HG02885 (cell line): Measurements from ENCODE around the gene PDE6B.

Source experiments
- ATAC-seq: cut with Tn5 transposase; IDR thresholded peaks from one replicate; pipeline ENCODE4 v1.9.1; 2021; ENCODE audit warnings: mild to moderate bottlenecking; ENCODE audit not compliant: unreplicated experiment, poor library complexity

PDE6B gene

GRCh38 chr4:600166-600565, 25.2 kb upstream of the PDE6B start:
- ATAC-seq: no peak

- ATAC-seq: no peak
Measured at GRCh38 chr4:600850-601515, 24.4 kb upstream of the PDE6B start.

- ATAC-seq: no peak
Measured at GRCh38 chr4:601612-602558, 23.5 kb upstream of the PDE6B start.

- no peak for ATAC-seq
Measured at GRCh38 chr4:602559-602942, 22.8 kb upstream of the PDE6B start.

DNA sequence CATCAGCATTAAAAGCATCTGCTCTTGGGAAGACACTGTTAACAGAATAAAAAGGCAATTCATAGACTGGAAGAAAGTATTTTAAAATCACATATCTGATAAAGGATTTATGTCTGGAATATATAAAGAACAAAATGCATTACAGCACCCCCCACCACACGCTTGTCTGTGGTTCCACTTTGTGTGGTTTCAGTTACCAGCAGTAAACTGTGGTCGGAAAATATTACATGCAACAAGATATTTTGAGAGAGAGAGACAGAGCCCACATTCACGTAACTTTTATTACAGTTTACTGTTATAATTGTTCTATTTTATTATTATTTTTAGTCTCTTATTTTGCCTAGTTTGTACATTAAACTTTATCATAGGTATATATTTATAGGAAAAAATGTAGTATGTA, 21.2 kb upstream of the PDE6B start:
- ATAC-seq: no peak

DNA sequence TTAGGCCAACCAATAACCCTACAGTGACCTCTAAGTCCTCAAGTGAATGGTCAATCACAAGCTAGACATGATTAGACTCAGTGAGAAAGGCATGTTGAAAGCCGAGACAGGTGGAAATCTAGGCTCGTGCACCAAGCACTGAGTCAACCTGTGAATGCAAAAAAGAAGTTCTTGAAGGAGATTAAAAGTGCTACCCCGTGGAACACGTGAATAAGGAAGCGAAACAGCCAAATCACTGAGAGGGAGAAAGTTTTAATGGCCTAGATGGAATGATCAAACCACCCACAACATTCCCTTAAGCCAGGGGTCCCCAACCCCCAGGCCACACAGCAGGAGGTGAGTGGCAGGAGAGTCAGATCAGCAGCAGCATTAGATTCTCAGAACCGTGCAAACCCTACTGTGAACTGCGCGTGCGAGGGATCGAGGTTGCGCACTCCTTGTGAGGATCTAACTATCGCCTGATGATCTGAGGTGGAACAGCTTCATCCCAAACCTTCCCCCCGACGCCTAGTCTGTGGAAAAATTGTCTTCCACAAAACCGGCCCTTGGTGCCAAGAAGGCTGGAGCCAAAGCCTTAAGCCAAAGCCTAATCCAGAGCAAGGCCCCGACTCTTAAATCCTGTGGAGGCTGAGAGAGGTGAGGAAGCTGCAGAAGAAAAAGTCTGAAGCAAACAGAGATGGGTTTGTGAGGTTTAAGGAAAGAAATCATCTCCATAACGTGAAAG, 19.5 kb upstream of the PDE6B start:
- no peak for ATAC-seq

DNA sequence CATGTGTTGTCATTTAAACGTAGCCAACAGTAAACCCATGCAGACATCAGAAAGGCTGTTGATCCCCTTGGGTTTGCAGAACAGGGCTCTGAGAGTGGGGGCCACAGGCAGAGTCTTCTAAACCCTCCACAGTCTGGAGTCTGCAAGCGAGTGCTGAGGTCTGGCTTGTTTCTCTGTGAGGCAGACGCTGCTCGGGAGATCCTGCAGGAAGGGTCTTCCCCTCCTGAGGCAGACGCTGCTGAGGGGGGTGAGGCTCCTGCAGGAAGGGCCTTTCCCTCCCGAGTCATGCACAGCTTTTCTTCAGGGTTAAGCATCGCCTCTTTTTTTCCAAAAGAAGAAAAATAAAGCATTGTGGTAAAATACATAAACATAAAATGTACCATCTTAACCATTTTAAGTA, 17.1 kb upstream of the PDE6B start:
- no peak for ATAC-seq

GRCh38 chr4:609400-610050, 15.8 kb upstream of the PDE6B start:
- ATAC-seq: no peak

DNA sequence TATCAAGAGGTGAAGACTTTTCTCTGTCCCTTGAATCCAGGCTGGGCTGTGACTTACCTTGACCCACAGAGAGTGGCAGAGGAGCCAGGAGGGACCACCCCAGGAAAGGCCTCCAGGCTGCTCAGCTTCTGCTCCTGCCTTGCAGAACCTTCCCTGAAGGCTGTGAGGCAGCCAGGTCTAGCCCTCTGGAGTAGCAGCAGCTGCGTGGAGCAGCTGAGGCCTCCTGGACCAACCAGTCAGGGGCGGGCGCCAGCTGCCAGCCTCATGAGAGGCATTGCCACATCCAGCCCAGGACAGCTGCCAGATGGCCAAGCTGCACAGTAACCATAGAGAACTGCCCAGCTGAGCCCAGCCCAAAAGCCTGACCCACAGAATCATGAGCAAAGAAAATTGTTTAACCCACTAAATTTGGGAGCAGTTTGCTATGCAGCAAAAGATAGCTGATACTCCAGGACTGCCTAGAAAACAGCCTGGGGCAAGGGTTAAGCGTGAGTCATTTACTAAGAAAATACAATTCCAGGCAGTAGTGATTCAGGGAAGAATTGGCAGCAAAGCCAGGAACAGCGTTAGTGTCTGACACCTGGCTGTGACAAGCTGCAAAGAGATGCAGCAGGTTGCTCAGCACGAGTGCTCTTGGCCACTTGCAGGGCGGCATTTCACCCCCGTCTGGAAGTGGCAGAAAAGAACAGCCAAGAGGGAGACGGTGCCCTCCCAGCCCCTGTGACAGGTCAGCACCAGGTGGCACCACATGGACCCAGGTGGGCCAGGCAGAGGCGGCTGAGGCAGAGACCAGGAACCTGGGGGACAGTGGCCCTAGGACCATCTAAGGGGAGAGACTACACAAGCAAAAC, 14.7 kb upstream of the PDE6B start:
- no peak for ATAC-seq

DNA sequence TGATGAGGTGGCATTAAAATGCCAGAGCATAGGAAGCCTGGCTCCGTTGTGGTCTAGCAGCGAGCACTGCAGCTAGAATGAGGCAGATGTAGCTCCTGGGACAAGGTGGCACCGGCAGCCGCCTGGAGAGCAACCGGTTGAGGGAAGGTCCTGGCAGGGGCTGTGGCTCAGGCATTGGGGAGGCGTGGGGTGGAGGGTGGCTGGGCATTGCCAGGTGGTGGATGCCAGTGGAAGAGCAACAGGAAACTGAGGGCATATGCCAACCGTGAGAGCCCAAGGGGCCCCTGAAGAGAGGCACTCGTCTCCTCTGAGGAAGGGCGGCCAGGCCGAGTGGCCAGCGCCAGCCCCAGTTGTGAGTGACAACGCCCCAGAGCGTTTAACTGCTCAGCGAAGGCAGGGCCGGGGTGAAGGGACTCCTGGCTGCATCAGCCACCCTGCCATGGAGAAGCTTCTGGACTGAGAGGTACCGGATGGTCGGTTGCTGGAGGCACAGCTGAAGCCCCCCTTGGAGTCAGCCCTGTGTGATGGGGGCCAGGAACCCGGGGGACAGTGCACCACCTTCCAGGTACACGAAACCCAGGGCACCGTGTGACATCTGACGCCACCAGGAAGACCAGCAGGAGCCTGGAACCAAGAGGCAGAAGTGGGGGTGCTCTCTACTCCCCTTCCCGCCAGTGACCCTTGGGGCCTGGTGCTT, 13.2 kb upstream of the PDE6B start:
- no peak for ATAC-seq

- ATAC-seq: no peak
Measured at GRCh38 chr4:612749-613125, 12.6 kb upstream of the PDE6B start.

DNA sequence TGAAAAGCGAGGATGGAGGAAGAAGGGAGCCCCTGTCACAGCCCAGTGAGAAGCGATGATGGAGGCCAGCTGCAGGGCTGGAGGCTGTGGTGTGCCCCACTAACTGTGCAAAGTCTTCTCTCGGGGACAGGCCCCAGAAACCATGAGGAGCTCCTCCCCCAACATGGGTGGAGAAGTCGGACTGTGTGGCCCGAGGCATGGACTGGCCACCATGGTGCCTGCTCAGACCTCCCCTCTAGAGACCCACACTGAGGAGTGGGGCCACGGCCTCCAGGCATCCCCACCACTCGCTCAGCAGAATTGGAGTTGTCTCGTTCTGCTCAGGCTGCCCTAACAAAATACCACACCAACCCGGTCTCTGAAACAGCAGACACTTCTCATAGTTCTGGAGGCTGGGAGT, 12.2 kb upstream of the PDE6B start:
- no peak for ATAC-seq

- no peak for ATAC-seq
Measured at GRCh38 chr4:616091-616490, 9.3 kb upstream of the PDE6B start.

- ATAC-seq: no peak
Measured at GRCh38 chr4:616911-617643, 8.3 kb upstream of the PDE6B start.

- no peak for ATAC-seq
Measured at GRCh38 chr4:617644-618641, 7.4 kb upstream of the PDE6B start.

- no peak for ATAC-seq
Measured at GRCh38 chr4:620201-620600, 5.2 kb upstream of the PDE6B start.

GRCh38 chr4:620851-621261, 4.5 kb upstream of the PDE6B start:
- no peak for ATAC-seq
